Right lung (tissue), 5 donors: ENCODE results near the gene RAMP3. TPM values are rescaled to one million over a fixed set of nuclear protein-coding genes. Genes with fewer than 3 reads are reported as not detected.
"Not testable (repeated sequence)": the region's sequence is repeated elsewhere in the genome, so short reads cannot be mapped to it uniquely, and the experiment has no call there.

Experiments used
- DNase-seq, 2 donors: peaks; one replicate each; pipeline ENCODE4 v3.0.0-alpha.2; 2013
- polyA plus RNA-seq, 5 donors: library from polyadenylated mRNA; unstranded; fragments of 120-200 nt; gene quantifications; one replicate each; pipeline versions ENCODE4 v1.2.1 to v1.2.3, GENCODE V29; 2013; ENCODE audit warnings: inconsistent platforms in 1 of 5, low replicate concordance in 1 of 5; ENCODE audit not compliant: insufficient read length in 5 of 5, insufficient read depth in 1 of 5

The RAMP3 gene
- polyA plus RNA-seq, 5 donors, result 17.7 to 32.0 (median 22.0) TPM

DNA sequence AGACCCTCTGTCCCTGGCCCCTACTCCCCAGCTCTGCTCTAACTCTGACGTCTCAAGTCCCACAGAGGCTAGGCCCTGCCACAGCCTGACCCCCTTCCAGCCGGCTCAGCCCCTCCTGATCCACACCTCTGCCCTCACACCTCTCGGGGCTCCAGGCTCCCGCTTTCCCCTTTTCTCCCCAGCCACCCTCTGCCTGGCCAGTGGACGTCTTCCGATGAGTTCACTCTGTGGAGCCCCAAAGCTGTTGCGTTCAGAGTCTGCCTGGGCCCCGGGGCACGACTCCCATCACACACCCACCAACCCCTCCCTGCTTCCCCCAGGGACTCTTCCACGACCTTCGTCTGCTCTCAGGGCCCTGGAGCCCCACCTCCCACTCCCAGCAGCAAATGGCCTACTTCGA lies 27.7 kb upstream of the RAMP3 start:
- no peak for DNase-seq

- no peak for DNase-seq
Observed at GRCh38 chr7:45130910-45131309, 26.7 kb upstream of the RAMP3 start.

DNA sequence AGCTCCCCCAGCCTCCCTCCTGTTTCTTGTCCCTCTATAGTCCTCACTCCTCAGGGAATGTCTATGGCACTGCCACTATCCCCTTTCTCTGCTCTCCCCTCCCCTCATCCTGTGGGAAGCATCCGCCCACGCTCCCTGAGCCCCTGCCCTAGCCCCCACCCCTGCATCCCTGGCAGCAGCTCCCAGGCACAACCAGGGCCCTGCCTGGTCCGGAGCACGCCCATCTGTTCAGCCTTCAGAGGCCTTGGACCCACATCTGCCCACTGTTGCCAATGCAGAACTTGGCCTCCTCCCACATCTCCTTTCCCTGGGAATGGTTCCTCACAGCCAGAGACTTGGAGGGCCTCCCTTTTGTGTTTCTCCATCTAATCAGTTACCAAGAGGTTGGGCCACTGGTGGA lies 25.7 kb upstream of the RAMP3 start:
- no peak for DNase-seq

DNA sequence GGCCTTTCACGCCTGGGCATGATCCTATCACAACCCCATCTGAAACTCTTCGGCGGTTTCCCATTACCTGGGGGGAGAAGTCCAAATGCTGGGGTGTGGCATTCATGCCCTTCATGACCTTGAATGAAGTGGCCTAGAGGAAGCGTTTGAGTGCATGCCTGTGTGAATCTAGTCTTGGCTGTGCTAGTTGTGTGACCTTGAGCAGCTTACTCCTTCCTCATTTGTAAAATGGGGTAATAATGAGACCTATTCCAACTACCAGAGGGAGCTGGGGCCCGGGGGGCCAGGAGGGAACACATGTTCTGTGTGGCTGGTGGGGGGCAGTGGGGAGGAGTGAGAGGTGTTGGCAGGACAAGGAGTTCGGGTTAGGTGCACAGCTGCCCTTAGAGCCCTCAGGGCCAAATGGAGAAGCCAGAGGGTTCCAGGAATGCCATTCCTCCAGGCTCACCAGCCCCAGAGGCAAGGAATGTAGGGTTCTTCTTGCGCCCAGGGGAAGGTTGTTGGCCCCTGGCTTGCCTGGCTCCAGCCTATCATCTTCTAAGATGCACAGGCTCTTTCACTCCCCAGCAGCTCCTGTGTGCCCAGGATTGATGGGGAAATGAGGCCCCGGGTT lies 24.8 kb upstream of the RAMP3 start:
- DNase-seq, result no peak

- DNase-seq, result no peak
Observed at GRCh38 chr7:45133352-45133751, 24.2 kb upstream of the RAMP3 start.

DNA sequence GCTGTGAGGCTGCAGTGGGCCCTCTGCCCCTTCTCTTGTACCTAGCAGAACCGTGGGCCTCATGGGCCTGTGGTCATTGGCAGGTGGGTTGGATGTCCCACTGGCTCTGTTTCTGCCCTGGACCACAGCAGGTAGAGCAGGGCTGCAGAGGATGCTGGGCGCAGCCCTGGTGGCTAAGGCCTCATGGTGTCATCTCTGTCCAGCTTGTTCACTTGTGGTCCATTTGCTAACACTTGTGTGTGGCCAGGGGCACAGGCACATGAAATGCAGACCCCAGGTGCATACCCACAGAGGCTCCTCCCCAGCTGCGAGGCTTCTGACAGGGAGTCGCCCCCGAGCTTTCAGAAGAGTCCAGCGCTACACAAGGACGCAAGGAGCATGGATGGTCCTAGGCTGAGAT lies 23.7 kb upstream of the RAMP3 start:
- DNase-seq, result no peak

DNA sequence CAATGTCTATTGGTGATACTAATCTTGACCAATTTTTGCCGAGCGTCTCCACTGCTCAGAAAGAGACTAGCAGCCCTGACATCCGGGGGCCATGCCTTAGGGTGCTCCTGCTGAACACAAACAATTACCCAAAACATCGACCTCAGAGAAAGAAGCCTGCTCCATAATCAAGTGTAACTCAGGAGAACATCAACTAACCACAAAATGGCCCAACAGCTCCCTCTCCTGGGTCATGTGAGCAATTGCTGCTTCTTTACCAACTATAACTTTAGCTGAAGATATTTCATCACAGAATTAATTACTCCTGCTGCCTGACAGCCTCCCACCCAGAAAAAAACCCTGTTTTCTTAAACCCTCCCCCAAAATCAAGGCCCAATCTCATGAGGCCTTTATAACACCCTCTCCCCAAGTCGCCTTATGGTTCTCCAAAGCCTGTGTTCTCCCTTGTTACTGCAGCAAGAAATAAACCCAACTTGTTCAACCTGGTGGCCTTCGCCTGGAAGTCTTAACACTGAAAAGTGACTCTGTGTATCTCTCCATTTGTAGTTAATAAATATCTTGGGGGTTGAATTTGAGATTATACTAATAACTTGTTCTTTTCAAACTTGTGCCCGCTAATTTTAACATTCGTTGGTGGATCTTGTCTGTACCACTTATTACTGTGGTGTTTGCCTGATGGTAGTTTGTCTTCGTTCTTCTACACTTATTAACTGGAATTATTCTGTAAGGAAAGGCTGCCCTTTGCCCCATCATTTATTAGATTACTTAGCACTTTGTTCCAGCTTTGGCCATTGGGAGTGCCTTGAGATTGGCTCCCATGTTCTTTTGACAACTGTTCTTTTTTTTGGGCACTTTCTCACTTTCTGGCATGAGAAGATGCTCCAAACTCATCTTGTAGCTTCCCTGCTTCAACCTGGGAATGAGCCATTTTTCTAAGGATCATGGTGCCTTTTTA lies 21.2 kb upstream of the RAMP3 start:
- DNase-seq, result peak; percentile 45 to 67

GRCh38 chr7:45138433-45139267 lies 18.9 kb upstream of the RAMP3 start:
- no peak for DNase-seq

DNA sequence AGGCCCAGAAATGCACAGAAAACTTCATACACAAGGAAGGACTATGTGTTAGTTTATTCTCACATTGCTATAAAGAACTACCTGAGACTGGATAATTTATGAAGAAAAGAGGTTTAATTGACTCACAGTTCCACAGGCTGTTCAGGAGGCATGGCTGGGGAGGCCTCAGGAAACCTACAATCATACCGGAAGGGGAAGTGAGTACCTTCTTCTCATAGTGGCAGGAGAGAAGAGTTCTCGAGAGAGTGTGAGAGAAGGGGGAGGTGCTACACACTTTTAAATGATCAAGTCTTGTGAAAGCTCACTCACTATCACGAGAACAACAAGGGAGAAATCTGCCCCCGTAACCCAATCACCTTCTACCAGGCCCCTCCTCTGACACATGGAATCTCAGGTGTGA lies 16.8 kb upstream of the RAMP3 start:
- DNase-seq, result no peak

- DNase-seq, result no peak
Observed at GRCh38 chr7:45143616-45144015, 14.0 kb upstream of the RAMP3 start.

DNA sequence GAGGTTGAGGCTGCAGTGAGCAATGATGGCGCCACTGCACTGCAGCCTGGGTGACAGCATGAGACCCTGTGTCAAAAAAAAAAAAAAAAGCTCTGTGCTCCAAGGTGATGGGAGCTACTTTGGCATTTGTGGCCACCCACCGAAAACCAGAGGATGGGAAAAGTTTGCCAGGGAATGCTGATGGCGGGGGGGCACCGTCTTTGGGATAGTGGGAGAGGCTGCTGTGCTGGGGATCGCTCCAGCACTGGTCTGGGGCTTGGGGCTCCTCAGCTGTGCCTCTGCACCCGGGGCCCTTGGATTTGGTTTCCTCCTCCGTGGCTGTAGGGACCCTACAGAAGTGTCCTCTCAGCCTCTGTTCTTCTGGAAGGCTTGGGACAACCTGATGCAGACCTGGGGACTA lies 11.7 kb upstream of the RAMP3 start:
- DNase-seq, result no peak

GRCh38 chr7:45146531-45147379 lies 10.8 kb upstream of the RAMP3 start:
- DNase-seq, result no peak

DNA sequence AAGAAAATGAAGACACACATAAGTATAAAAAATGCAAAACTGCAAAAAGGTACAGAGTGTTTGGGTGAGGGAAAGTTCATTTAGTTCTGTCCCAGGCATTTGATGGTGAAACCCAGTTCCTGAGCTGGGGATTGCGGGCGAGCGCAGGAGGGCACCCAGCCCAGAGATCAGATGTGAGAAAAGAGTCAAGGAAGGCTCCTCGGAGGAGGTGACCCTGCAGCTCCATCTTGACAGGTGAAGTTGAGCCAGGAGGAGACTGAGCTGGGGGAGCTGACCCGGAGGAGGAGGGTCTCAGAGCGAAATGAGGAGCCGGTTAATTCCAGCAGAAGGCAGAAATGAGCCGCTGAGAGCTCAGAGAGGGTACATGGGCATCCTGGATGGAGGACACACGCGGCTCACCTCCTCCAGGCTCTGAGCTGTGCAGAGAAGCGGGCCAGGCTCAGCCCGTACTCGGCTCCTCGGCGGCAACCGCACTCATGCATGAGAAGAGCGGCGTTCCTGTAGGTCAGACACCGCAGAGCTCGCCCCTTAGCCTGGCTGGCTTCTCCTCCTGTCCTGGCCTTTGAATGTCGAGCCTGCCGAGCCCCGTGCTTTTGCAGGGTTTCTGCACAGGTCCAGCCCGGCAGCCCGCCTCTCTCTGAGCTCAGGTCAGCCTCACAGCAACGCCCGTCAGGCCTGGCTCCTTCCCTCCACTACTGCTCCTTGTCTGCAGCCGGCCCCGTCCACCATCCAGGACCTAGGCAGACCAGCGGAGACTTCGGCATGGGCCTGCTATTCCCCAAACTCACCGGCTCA lies 9.5 kb upstream of the RAMP3 start:
- no peak for DNase-seq

DNA sequence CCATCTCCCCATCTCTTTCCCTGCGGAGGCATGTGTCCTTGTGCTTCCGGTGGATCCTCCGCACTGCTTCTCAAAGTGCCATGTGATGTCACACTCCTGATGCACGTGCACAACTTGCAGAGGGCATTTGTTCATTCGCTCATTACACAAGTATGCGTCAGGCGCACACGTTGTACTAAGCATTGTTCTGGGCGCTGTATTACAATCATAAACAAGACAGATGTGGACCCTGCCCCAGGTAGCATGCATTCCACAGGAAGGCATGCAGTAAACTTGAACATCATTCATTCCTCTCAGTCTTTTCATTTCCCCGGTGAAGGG lies 9.0 kb upstream of the RAMP3 start:
- no peak for DNase-seq

DNA sequence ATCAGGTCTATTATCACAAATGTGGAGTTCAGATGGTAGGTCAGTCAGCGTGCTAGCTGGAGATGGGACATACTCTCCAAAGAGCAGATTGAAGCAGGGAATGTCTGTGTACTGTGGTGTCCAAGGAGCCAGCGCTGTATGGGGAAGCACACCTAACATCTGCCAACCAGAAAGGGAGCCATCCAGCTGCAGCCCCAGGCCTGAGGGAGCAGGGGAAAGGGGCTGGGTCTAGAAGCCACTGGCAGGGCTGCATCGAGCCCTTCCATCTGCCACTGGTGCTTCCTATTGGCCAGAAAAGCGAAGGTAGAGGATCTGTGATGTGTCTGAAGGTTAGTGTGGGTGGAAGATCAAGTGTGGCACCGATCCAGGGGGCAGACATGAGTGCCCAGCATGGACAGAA lies 8.0 kb upstream of the RAMP3 start:
- no peak for DNase-seq

DNA sequence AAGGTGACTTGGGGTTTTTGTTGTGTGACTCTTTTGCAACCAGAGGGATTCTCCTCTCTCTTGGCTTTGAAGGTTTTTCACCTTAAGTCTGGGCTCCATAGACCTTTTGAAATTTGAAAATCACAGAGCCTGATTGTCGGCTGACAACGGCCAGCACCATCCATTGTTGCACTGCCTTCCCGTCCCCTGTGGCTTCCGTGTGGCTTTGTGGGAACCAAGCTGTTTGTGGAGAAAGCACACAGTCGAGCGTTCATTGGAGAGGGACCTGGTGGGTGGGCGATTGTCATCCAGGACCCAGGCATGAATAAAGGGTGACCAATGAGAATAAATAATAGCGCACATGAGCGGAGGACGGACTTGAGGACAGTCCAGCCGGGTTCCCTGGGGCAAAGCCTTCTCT lies 7.4 kb upstream of the RAMP3 start:
- DNase-seq, result no peak

DNA sequence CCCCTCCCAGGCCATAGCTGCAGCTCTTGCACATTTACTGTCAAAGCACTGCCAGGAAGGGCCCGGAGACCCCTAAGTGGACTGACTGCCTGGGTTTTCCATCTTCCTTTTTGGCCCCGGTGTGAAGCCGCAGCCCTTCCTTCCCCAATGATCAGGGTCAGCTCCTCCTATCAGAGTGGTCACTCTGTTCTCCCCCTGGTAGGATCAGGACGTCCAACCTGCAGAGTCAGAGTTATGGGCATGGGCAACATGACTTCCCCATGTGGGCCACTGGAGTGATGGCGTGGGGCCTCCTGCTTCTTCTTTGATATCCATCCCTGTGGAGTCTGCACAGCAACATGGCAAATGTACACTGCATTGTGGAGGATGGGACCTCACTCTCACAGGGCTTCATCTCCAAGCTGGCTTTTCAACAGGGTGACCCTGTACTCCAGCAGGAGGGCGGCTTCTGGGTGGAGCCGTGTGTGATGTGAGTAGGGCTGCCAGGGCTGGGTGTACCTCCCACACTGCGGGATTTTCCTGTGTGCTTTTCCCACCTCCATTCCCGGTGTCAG lies 6.4 kb upstream of the RAMP3 start:
- no peak for DNase-seq

- no peak for DNase-seq
Observed at GRCh38 chr7:45151967-45152366, 5.6 kb upstream of the RAMP3 start.

GRCh38 chr7:45153233-45153632 lies 4.4 kb upstream of the RAMP3 start:
- no peak for DNase-seq

DNA sequence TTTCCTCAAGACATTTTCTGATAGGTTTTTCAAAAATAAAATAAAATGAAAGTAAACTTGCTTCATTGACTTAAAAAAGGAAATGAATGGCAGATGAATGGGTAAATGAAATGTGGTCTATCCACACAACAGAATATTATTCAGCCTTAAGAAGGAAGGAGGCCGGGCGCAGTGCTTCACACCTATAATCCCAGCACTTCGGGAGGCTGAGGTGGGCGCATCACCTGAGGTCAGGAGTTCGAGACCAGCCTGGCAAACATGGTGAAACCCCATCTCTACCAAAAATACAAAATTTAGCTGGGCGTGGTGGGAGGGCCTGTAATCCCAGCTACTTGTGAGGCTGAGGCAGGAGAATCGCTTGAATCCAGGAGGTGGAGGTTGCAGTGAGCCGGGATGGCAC lies 3.7 kb upstream of the RAMP3 start:
- DNase-seq, result not testable (repeated sequence)
